B cell (primary cell): ENCODE data around the gene GTF3C5. TPM values are rescaled to one million over a fixed set of nuclear protein-coding genes. Genes with fewer than 3 reads are reported as not detected.

Source experiments
- ATAC-seq: fragments of 200-7000 bp; cut with Tn5 transposase; one replicate; pipeline ENCODE4 v1.10.0; 2021; ENCODE audit warnings: low read depth, mild to moderate bottlenecking, moderate number of reproducible peaks, moderate library complexity
- CTCF ChIA-PET: fragments of 350-600 bp; sonication (Branson Sonifier 250); formaldehyde crosslinking; loops from one replicate; lab custom pipeline; 2021; ENCODE audit warnings: antibody characterized with exemption, inconsistent platforms; lab: Charles Lee
- POLR2A ChIA-PET: fragments of 350-600 bp; sonication (Branson Sonifier 250); formaldehyde crosslinking; loops from one replicate; lab custom pipeline; 2021; ENCODE audit warnings: antibody characterized with exemption; lab: Charles Lee
- DNase-seq: peaks from one replicate; pipeline ENCODE4 v3.0.0; 2013
- H2AFZ ChIP-seq: 2 replicates; pipeline ENCODE4 v1.6.1; 2012; ENCODE audit warnings: mild to moderate bottlenecking, low read depth, low read length; ENCODE audit not compliant: insufficient read depth, poor library complexity, severe bottlenecking
- H3K27ac ChIP-seq, 2 donors: 1 replicate in 1 of 2; 2 replicates in 1 of 2; pipeline ENCODE4 v1.5.1; 2012 to 2013; ENCODE audit warnings: low read length in 2 of 2, mild to moderate bottlenecking in 2 of 2, moderate library complexity in 1 of 2
- H3K27me3 ChIP-seq, 4 experiments: fragments of 200-600 bp in 1 of 4; sonication (generic) in 1 of 4; replicated peaks in 1 of 4; 1 replicate in 2 of 4; 2 replicates in 2 of 4; pipeline versions ENCODE4 v1.6.1 to v1.7.0; 2013 to 2016; ENCODE audit warnings: low read length in 3 of 4, mild to moderate bottlenecking in 2 of 4, mixed read lengths in 1 of 4, moderate library complexity in 1 of 4; ENCODE audit not compliant: insufficient read depth in 4 of 4, control insufficient read depth in 3 of 4; ENCODE audit errors: control extremely low read depth in 1 of 4
- H3K36me3 ChIP-seq, 2 experiments: replicated peaks in 1 of 2; 1 replicate in 1 of 2; 2 replicates in 1 of 2; pipeline versions ENCODE4 v1.6.1 to v1.7.1; 2013; ENCODE audit warnings: low read length in 1 of 2; ENCODE audit not compliant: insufficient read depth in 2 of 2, control insufficient read depth in 1 of 2; ENCODE audit errors: control extremely low read depth in 1 of 2, extremely low read depth in 1 of 2
- H3K4me1 ChIP-seq, 2 donors: fragments of 200-600 bp in 1 of 2; sonication (generic) in 1 of 2; 1 replicate in 1 of 2; 2 replicates in 1 of 2; pipeline versions ENCODE4 v1.5.1 to v1.6.1; 2013 to 2017; ENCODE audit warnings: low read length in 2 of 2; ENCODE audit not compliant: control insufficient read depth in 2 of 2, insufficient read depth in 2 of 2
- H3K4me2 ChIP-seq: replicated peaks from 2 replicates; pipeline ENCODE3; 2012; ENCODE audit warnings: mild to moderate bottlenecking, low read depth, low read length; ENCODE audit not compliant: poor library complexity, severe bottlenecking
- H3K4me3 ChIP-seq, 5 experiments: fragments of 200-600 bp in 1 of 5; sonication (generic) in 1 of 5; 1 replicate in 3 of 5; 2 replicates in 2 of 5; pipeline versions ENCODE4 v1.5.1 to v1.7.0; 2011 to 2016; ENCODE audit warnings: low read length in 4 of 5, mild to moderate bottlenecking in 4 of 5, low read depth in 2 of 5, control low read depth in 1 of 5, moderate library complexity in 1 of 5; ENCODE audit not compliant: insufficient read depth in 1 of 5; ENCODE audit errors: control extremely low read depth in 1 of 5, extremely low read depth in 1 of 5
- H3K79me2 ChIP-seq: fragments of 200-600 bp; sonication (generic); one replicate; pipeline ENCODE4 v1.6.0; 2016; ENCODE audit warnings: low read length; ENCODE audit not compliant: control insufficient read depth, insufficient read depth
- H3K9ac ChIP-seq: fragments of 200-600 bp; sonication (generic); 2 replicates; pipeline ENCODE4 v1.6.1; 2017; ENCODE audit warnings: mild to moderate bottlenecking, low read length, moderate library complexity
- H3K9me3 ChIP-seq, 3 donors: one replicate each; pipeline versions ENCODE4 v1.6.1 to v1.7.1; 2013; ENCODE audit warnings: low read length in 2 of 3; ENCODE audit not compliant: control insufficient read depth in 2 of 3, insufficient read depth in 1 of 3; ENCODE audit errors: control extremely low read depth in 1 of 3
- H4K20me1 ChIP-seq: 2 replicates; pipeline ENCODE4 v1.6.0; 2012; ENCODE audit warnings: mild to moderate bottlenecking, low read length; ENCODE audit not compliant: insufficient read depth, control insufficient read depth, poor library complexity, severe bottlenecking
- H3K27ac Mint-ChIP-seq: one replicate; pipeline ENCODE4 v1.8.0; 2021; ENCODE audit warnings: mixed read lengths
- H3K27me3 Mint-ChIP-seq: one replicate; pipeline ENCODE4 v1.8.0; 2021; ENCODE audit warnings: mixed read lengths
- H3K4me1 Mint-ChIP-seq: one replicate; pipeline ENCODE4 v1.8.0; 2021; ENCODE audit warnings: mixed read lengths
- H3K4me3 Mint-ChIP-seq: one replicate; pipeline ENCODE4 v1.8.0; 2021; ENCODE audit warnings: mixed read lengths
- H3K9me3 Mint-ChIP-seq: one replicate; pipeline ENCODE4 v1.8.0; 2022; ENCODE audit warnings: mixed read lengths; ENCODE audit not compliant: insufficient read depth
- CTCF ChIP-seq: fragments of 200-600 bp; IDR thresholded peaks from one replicate; pipeline ENCODE4 v1.8.0; 2022; ENCODE audit warnings: antibody characterized with exemption, mild to moderate bottlenecking
- EZH2 ChIP-seq: IDR thresholded peaks from 2 replicates; pipeline ENCODE4 v1.6.1; 2012; ENCODE audit warnings: borderline replicate concordance, low read depth, mild to moderate bottlenecking, moderate library complexity, low read length; ENCODE audit not compliant: insufficient read depth, poor library complexity, severe bottlenecking
- WGBS: methylation state at CpG from one replicate; pipeline ENCODE4 v1.1.5; 2013; ENCODE audit warnings: missing lambda C conversion rate; ENCODE audit not compliant: insufficient coverage; 5-methylcytosine and 5-hydroxymethylcytosine counted together
- intact Hi-C: fragments of 100-400 bp; cut with micrococcal nuclease; formaldehyde crosslinking; loops from one replicate; pipeline ENCODE4 v1.10.0; 2022
- polyA plus RNA-seq: library from polyadenylated mRNA; depleted of rRNA; stranded (reverse); fragments of >200 nt; gene quantifications from 2 replicates; pipeline ENCODE4 v1.2.3, GENCODE V29; 2012
- total RNA-seq, 2 donors: library from RNA; stranded (reverse); fragments of 120-200 nt in 1 of 2; gene quantifications; 1 replicate in 1 of 2; 2 replicates in 1 of 2; pipeline versions ENCODE4 v1.2.3 to v1.2.4, GENCODE V29; 2013 to 2022

GTF3C5 gene
- total and polyA plus RNA-seq, 2 donors (not counting 1 experiment from before 2014, with no cell fraction given), result 80.5 to 91.2 TPM

GRCh38 chr9:133008824-133009223 lies 22.0 kb upstream of the GTF3C5 start:
- intact Hi-C loops, result no loop called here
- Histone ChIP-seq H3K27ac (no peak overlapping the region), H4K20me1 (no peaks in the 10 kb centered on the region), H3K4me1 (no peaks in the 10 kb centered on the region), H3K27me3 (peaks cover 0 to 24% (median 3%) of the 10 kb centered on the region in 4 experiments), H3K4me3 (no peak overlapping the region), H3K9me3 (peaks cover 0 to 12% (median 0%) of the 10 kb centered on the region in 3 donors), H3K4me2 (no peak overlapping the region), H3K9ac (no peak overlapping the region), H3K79me2 (no peaks in the 10 kb centered on the region), H2AFZ (no peak overlapping the region), H3K36me3 (no peaks in the 10 kb centered on the region)
- Mint-ChIP-seq H3K9me3 (peaks cover 4% of the 10 kb centered on the region), H3K27ac (no peak overlapping the region), H3K4me3 (no peak overlapping the region), H3K27me3 (peaks cover 34% of the 10 kb centered on the region), H3K4me1 (no peaks in the 10 kb centered on the region)
- ChIA-PET CTCF (no interaction called here), POLR2A (no interaction called here)
- ATAC-seq, result no peak
- WGBS, result 0% methylated on average over 1 of the region's 2 CpGs
- TF ChIP-seq CTCF (no peak), EZH2 (no peak)
- DNase-seq, result no peak

- intact Hi-C loops, result no loop called here
- no peak overlapping the region for H3K27ac Mint-ChIP-seq
- CTCF ChIA-PET, result interaction anchor here (1.0 kb wide), 1 partner anchor 32 kb away, joined by 3 read pairs; no protein-coding TSS in a partner anchor
- no peak for TF ChIP-seq EZH2
- no peak for TF ChIP-seq CTCF
- no peaks in the 10 kb centered on the region for H3K79me2 ChIP-seq
- H3K27me3 Mint-ChIP-seq, result peaks cover 35% of the 10 kb centered on the region
- POLR2A ChIA-PET, result no interaction called here
- no peaks in the 10 kb centered on the region for H4K20me1 ChIP-seq
- ATAC-seq, result no peak
- H3K4me1 Mint-ChIP-seq, result no peaks in the 10 kb centered on the region
- H3K9me3 Mint-ChIP-seq, result peaks cover 5% of the 10 kb centered on the region
- H3K27ac ChIP-seq, result no peak overlapping the region
- no peaks in the 10 kb centered on the region for H3K36me3 ChIP-seq
- peaks cover 0 to 14% (median 3%) of the 10 kb centered on the region in 4 experiments for H3K27me3 ChIP-seq
- no peak for DNase-seq
- no peak overlapping the region for H3K4me2 ChIP-seq
- no peak overlapping the region for H3K4me3 ChIP-seq
- H3K9ac ChIP-seq, result no peak overlapping the region
- H3K4me1 ChIP-seq, result no peaks in the 10 kb centered on the region
- H2AFZ ChIP-seq, result no peak overlapping the region
- peaks cover 0 to 12% (median 0%) of the 10 kb centered on the region in 3 donors for H3K9me3 ChIP-seq
- WGBS, result no CpG with 5 or more reads among the region's 5 CpGs
- H3K4me3 Mint-ChIP-seq, result no peak overlapping the region
Observed at GRCh38 chr9:133009906-133010582, 20.8 kb upstream of the GTF3C5 start.
